Ramos (cell line): ENCODE measurements around the gene COQ8A.
"Not testable (repeated sequence)": the region's sequence is repeated elsewhere in the genome, so short reads cannot be mapped to it uniquely, and the experiment has no call there.

Experiments used
- in situ Hi-C: fragments of 300-500 bp; cut with MboI; formaldehyde crosslinking; loops from one replicate; pipeline ENCODE4 v1.14.3; 2022; ENCODE audit warnings: low sequenced_read_pairs; ENCODE audit not compliant: unreplicated experiment

The COQ8A gene

GRCh38 chr1:226920446-226920894, 19.6 kb upstream of the COQ8A start:
- in situ Hi-C loops: no loop called here

GRCh38 chr1:226921504-226921903, 18.6 kb upstream of the COQ8A start:
- in situ Hi-C loops: no loop called here

- in situ Hi-C loops: not testable (repeated sequence)
Measured at GRCh38 chr1:226929260-226930111, 10.6 kb upstream of the COQ8A start.

- in situ Hi-C loops: no loop called here
Measured at GRCh38 chr1:226934483-226935237, 5.4 kb upstream of the COQ8A start.

GRCh38 chr1:226937940-226938725, 2.0 kb upstream of the COQ8A start:
- in situ Hi-C loops: no loop called here

- in situ Hi-C loops: no loop called here
Measured at GRCh38 chr1:226938903-226939437, 1.1 kb upstream of the COQ8A start.

GRCh38 chr1:226939438-226940028, 561 bp upstream of the COQ8A start:
- in situ Hi-C loops: no loop called here

- in situ Hi-C loops: no loop called here
Measured at GRCh38 chr1:226940806-226941067, 643 bp downstream of the COQ8A start.

GRCh38 chr1:226942392-226942791, 2.3 kb downstream of the COQ8A start:
- in situ Hi-C loops: no loop called here

GRCh38 chr1:226943156-226943555, 3.1 kb downstream of the COQ8A start:
- in situ Hi-C loops: no loop called here

GRCh38 chr1:226943927-226944326, 3.8 kb downstream of the COQ8A start:
- in situ Hi-C loops: no loop called here

GRCh38 chr1:226945106-226945857, 5.2 kb downstream of the COQ8A start:
- in situ Hi-C loops: no loop called here

- in situ Hi-C loops: no loop called here
Measured at GRCh38 chr1:226945858-226946245, 5.8 kb downstream of the COQ8A start.

- in situ Hi-C loops: no loop called here
Measured at GRCh38 chr1:226946285-226946684, 6.2 kb downstream of the COQ8A start.

- in situ Hi-C loops: no loop called here
Measured at GRCh38 chr1:226946841-226947240, 6.7 kb downstream of the COQ8A start.

- in situ Hi-C loops: no loop called here
Measured at GRCh38 chr1:226948051-226948450, 8.0 kb downstream of the COQ8A start.

GRCh38 chr1:226948480-226948879, 8.4 kb downstream of the COQ8A start:
- in situ Hi-C loops: no loop called here

GRCh38 chr1:226948996-226949395, 8.9 kb downstream of the COQ8A start:
- in situ Hi-C loops: no loop called here

- in situ Hi-C loops: no loop called here
Measured at GRCh38 chr1:226949401-226949800, 9.3 kb downstream of the COQ8A start.

GRCh38 chr1:226950316-226950715, 10.2 kb downstream of the COQ8A start:
- in situ Hi-C loops: no loop called here
